Cardiac fibroblast (primary cell): ENCODE data around the gene GARS1.

Experiments used
- DNase-seq, 2 donors: peaks; one replicate each; pipeline versions ENCODE4 v3.0.0 to v3.0.0-alpha.2; 2010; ENCODE audit warnings: low read depth in 2 of 2
- H3K4me3 ChIP-seq, 2 donors: replicated peaks in 1 of 2; 1 replicate in 1 of 2; 2 replicates in 1 of 2; pipeline ENCODE4 v1.5.1; 2011; ENCODE audit warnings: low read depth in 2 of 2, low read length in 2 of 2, mild to moderate bottlenecking in 2 of 2, moderate library complexity in 1 of 2
- TF ChIP-seq, protein P1 (sequence below): IDR thresholded peaks from one replicate; pipeline ENCODE4 v1.5.1; 2011; ENCODE audit warnings: low read depth, mild to moderate bottlenecking, low read length, inconsistent platforms

The GARS1 gene

GRCh38 chr7:30552330-30552729 lies 42.3 kb upstream of the GARS1 start:
- no peak for DNase-seq
- H3K4me3 ChIP-seq = no peak overlapping the region
- TF ChIP-seq, protein P1, sequence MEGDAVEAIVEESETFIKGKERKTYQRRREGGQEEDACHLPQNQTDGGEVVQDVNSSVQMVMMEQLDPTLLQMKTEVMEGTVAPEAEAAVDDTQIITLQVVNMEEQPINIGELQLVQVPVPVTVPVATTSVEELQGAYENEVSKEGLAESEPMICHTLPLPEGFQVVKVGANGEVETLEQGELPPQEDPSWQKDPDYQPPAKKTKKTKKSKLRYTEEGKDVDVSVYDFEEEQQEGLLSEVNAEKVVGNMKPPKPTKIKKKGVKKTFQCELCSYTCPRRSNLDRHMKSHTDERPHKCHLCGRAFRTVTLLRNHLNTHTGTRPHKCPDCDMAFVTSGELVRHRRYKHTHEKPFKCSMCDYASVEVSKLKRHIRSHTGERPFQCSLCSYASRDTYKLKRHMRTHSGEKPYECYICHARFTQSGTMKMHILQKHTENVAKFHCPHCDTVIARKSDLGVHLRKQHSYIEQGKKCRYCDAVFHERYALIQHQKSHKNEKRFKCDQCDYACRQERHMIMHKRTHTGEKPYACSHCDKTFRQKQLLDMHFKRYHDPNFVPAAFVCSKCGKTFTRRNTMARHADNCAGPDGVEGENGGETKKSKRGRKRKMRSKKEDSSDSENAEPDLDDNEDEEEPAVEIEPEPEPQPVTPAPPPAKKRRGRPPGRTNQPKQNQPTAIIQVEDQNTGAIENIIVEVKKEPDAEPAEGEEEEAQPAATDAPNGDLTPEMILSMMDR = no peak

- TF ChIP-seq, protein P1 = no peak
- DNase-seq = no peak
- H3K4me3 ChIP-seq = no peak overlapping the region
Measured at GRCh38 chr7:30553141-30553540, 41.5 kb upstream of the GARS1 start.

DNA sequence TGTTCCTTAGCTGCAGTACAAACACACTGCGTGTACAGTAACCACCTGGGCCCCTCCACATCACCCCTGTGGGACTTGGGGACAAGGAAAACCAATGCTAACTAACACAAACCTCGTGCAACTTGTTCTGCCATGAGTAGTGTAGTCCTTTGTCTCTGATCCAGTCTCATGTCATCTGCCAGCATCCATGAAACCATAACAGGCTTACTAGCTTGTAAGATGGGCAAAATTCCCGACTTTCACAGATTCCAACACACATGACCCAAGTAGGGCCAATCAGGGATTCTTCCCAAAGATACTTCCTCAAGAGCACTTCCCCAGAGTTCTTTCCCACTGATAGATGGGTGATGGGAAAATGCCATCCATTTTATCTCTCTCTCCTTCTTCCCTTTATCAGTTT lies 41.1 kb upstream of the GARS1 start:
- no peak for DNase-seq
- H3K4me3 ChIP-seq = no peak overlapping the region
- TF ChIP-seq, protein P1 = no peak

DNA sequence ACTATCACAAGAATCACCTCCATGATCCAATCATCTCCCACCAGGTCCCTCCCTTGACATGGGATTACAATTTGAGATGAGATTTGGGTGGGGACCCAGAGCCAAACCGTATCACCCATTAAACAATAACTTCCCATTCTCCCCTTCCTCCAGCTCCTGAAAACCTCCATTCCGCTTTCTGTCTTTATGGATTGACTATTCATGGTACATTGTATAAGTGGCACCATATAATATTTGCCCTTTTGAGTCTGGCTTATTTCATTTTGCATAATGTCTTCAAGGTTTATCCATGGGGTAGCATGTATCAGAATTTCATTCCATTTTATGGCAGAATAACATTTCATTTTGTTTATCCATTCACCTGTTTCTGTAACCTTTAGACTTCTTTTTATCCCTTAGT lies 39.2 kb upstream of the GARS1 start:
- no peak overlapping the region for H3K4me3 ChIP-seq
- DNase-seq = no peak
- TF ChIP-seq, protein P1 = no peak

- no peak overlapping the region for H3K4me3 ChIP-seq
- no peak for DNase-seq
- TF ChIP-seq, protein P1 = no peak
Measured at GRCh38 chr7:30556840-30557239, 37.8 kb upstream of the GARS1 start.

- no peak overlapping the region for H3K4me3 ChIP-seq
- no peak for DNase-seq
- TF ChIP-seq, protein P1 = no peak
Measured at GRCh38 chr7:30557245-30557644, 37.4 kb upstream of the GARS1 start.

- peak in 1 of 2 donors; percentile 42 for DNase-seq
- TF ChIP-seq, protein P1 = no peak
Measured at GRCh38 chr7:30559611-30560010, 35.1 kb upstream of the GARS1 start.

More at GRCh38 chr7:30559611-30560010, 35.1 kb upstream of the GARS1 start:
- H3K4me3 ChIP-seq = no peak overlapping the region
